GM18870 (cell line): ENCODE data around the gene SMARCD1.

Experiments
- ATAC-seq: cut with Tn5 transposase; IDR thresholded peaks from one replicate; pipeline ENCODE4 v1.9.1; 2021; ENCODE audit warnings: moderate library complexity; ENCODE audit not compliant: unreplicated experiment

Gene SMARCD1

DNA sequence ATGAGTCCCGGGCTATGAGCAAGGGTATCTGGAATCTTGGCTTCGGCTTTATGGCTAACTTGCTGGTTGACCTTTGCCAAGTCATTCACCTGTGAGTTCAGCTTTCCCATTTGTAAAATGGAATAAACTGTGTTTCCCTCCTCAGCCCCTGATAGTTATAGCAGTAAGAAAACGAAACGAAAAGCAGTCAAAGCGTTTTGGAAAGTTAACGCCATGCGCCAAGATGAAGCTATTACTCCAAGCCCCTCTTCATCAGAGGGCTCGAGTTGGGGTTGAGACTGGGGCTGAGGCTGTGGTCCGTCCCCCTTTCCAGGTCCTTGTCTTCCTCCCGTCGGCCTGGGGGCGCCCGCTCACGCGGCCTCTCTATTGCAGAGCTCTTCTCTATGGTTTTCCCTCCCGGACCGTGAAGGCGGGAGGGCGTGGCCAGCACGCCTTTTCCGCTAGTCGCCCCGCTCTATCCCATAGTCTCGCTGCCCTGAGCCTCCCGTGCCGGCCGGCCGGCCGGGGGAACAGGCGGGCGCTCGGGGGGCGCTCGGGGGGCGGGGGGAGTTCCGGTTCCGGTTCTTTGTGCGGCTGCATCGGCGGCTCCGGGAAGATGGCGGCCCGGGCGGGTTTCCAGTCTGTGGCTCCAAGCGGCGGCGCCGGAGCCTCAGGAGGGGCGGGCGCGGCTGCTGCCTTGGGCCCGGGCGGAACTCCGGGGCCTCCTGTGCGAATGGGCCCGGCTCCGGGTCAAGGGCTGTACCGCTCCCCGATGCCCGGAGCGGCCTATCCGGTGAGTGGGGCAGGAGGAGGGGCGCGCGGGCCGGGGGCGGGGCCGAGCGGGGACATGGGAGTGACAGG lies at the start of gene SMARCD1:
Gene SMARCD1, plus strand, starts transcription at position 568 of the 840 bp plus-strand sequence. Its CDS starts 28 bp downstream, at position 596.
- peak; percentile 69 for ATAC-seq

DNA sequence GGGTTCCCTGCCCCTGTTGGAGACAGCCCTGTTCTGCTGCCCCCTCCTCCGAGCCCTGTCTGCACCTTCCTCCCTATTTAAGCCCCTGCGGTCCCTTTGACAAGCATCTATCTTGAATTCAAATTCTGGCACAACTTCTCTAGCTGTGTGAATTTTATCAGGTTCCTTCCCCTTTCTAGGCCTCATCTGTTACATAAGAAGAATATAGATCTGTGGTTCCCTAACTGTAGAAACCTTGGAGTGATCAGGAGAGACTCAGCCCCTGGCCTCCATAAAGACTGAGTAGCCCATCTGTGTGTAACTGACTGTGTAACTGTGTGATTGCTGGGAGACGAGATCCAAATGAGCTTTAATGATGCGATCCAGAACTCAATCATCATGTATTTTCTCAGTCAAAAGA lies 46.8 kb upstream of the SMARCD1 start:
- ATAC-seq: no peak

DNA sequence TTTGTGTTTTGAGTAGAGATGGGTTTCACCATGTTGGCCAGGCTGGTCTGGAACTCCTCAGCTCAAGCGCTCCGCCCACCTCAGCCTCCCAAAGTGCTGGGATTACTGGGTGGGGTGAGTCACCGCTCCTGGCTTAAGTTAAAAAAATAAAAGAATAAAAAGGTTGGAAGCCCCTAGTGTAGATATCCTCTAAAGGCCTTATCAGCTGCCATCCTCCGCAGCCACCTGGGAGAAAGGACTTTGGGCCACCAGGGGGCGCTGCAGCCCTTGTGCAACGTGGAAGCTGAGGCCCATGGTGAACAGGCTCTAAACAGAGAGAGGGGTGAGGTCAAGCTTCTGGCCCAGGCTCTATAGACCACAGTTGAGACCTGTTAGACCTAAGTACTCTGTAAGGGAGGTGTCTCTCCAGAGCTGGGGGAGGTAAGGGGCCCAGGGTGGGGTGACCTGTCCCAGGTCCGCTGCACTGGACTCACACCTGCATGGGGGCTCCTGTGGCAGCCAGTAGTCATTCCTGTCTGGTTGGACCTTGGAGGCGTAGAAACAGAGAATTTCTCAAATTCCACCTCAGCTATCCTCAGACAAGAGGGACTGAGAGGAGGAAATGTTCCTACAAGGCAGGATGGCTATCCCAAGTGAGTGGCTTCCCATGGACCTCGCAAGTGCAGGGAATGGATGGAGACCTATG lies 45.8 kb upstream of the SMARCD1 start:
- no peak for ATAC-seq

DNA sequence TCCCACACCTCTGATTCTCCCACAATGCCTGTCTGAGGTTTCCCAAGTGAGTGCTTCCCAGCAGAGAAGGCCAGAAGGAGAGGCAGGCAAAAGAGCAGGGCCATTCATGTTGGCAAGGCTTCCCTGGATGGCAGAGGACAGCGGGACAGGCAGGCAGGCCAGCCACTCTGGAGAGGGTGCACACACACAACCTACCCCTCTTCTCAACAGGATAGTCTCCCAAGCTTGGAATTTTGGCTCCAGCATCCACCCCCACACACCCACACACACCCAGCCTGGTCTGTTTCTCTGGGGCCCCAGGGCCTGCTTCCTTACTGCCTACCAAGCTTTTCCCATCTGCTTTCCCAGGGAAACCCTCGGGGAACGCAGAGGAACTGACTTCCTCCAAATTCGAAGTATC lies 44.5 kb upstream of the SMARCD1 start:
- no peak for ATAC-seq

DNA sequence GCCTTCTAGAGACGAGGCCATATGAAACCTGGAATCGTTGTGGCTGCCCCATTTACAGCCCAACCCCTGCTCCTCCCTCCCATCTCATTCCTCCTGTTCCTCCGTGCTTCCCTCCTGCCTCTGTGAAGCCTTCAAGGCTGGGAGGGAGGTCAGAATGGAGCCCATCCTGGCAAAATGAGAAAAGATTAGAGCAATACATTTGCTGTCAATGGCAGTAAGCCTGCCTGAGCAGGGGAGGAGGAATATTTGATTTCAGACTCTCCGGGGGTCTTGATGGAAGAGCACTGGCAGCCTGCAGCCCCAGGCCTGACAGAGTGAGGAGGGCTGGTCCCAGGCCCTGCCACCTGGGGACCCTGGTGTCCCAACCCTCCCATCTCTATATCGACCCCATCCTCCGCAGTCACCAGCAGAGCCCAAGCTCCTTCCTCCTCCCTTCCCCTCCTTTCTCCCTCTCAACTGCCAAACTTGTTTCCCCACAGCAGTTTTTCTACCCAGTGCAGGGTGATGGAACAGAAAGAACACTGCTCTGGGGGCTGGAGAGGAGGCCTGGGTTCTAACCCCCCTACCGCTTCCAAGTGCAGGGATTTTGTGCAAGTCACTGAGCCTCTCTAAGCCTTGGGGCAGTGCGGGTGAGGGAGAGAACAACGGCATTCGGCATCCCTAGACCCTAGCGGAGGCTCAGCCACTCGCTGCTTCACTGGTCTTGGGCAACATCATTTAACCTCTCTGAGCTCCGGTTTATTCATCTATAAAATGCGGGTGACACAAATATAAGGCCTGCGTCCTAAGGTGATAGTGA lies 43.9 kb upstream of the SMARCD1 start:
- no peak for ATAC-seq

DNA sequence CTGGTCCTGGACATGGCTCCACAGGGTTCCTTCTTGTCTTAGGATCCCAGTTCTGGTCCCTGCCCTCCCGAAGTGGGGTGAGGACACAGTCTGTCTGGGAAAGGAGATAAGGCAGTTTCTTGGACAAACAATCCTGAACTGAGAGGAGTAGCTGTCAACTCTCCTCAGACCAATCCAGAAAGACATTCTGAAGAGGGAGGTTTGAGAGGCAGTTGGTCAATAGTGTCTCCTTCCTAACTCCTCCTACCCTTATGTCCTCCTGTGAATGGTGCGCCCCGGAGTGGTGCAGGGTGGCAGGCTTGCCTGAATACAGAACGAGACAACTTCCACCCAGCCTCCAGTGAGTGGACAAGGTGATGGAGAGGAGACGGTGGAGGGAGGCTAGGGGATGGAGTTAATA lies 43.2 kb upstream of the SMARCD1 start:
- ATAC-seq: no peak

DNA sequence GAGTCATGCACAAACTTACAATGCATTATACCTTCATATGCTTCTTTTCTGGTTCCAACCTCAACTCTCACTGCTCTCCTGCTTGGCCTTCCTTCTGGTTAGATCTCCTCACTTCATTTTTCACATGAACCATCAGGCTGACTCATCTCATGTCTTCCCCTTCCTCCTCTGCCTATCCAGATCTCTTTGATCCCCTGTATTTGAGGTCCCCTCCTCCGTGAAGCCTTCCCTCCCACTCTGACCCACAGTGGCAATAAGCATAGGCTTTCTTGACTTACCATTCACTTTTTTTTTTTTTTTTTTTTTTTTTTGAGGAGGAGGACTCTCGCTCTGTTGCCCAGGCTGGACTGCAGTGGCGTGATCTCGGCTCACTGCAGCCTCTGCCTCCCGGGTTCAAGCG lies 42.4 kb upstream of the SMARCD1 start:
- no peak for ATAC-seq

DNA sequence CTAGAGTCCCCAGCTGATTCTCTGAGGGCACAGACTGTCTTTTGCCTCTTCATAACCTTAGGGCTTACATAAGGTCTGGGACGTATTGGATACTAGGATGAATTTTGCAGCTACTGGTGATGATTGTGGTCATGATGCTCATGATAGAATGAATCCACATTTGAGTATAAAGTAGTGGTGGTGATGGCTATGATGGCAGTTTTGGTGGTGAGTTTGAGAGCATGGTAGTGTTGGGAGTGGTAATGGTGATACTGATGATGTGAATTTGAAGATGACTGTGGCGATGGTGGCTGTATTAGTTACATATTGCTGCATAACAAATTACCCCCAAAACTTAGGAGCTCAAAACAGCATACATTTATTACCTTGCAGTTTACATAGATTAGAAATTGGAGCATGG lies 41.8 kb upstream of the SMARCD1 start:
- no peak for ATAC-seq

DNA sequence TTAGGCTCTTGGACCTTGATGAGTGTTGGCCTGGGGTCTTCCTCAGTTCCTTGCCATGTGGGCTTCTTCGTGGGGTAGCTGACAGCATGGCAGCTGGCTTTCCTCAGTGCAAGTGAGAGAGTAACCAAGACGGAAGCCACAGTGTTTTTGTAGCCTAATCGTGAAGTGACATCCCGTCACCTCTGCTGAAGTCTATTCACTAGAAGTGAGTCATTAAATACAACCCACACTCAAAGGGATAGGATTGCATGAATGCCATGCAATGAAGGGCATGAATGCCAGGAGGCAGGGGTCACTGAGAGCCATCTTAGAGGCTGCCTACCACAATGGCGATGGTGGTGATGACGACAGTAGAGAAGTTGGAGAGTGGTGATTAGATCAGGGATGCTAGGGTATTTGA lies 41.3 kb upstream of the SMARCD1 start:
- no peak for ATAC-seq

DNA sequence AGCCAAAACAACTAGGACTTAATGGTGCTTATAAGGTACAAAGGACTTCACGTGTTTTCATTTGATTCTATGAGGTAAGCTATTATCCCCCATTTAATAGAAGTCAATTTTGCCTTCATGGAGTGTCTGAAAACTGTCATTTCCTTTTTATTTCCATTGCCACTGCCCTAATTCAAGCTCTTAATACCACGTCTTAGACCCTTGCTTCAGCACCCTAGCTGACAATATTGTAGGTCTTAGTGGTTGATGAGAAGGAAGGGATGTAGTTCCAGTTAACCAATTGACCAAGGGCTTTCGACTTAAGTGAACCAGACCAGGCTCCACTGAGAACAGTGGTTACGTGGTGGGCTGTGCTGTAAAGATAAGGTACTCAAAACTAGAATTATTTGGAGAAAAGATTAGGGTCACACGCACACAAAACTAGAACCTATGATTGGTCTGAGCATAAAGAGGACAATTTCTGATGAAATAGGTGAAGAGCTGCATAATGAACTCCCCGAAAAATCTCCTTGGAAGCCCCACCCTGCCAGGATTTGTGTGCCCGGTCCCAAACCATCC lies 37.4 kb upstream of the SMARCD1 start:
- ATAC-seq: no peak

DNA sequence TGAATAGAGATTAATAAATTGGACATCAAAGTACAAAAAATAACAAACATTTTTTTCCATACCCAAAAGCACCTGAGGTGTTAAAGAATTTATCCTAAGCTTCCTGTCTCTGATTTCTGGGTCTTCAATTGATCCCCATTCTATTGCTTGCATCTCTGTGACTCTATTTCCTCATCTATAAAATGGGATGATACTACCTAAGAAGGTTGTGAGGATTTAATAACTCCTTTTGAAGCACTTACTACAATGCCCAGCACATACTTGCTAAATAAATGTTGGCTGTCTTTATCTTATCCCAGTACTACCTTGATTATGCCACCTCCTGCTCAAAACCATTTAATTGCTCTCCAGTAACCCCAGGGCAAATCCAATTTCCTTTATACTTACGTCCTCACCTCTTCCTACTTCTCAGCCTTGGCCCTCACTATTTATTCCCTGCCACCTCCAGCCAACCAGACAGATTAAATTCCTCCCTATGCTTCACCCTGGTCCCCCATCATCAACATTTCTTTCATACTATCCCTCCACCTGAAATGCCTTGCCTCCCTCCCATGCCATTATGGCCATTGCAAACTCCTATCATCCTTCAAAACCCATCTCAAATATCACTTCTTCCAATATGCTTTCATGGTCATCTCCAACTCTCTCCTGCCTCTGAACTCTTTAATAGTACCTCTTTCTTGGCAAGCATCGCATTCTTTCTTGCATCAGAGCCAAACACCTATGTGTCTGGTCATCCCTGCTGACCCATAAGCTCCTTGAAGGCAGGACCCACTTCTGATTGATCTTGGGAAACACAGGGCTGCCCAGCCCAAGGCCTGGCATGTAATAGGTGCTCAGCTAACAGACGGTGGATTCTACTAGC lies 35.7 kb upstream of the SMARCD1 start:
- ATAC-seq: no peak

DNA sequence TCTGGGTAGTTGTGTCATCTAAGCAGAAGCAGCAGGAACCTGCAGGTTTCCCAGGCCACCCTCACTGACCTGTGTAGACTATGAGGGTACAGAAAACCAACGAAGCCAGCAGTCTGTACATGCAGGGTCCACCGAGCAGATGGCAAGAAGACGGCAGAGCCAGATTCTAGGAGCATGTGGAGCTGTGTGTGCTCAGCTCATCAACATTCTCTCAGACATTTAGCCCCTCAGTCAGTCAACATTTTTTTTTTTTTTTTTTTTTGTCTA lies 35.1 kb upstream of the SMARCD1 start:
- no peak for ATAC-seq

DNA sequence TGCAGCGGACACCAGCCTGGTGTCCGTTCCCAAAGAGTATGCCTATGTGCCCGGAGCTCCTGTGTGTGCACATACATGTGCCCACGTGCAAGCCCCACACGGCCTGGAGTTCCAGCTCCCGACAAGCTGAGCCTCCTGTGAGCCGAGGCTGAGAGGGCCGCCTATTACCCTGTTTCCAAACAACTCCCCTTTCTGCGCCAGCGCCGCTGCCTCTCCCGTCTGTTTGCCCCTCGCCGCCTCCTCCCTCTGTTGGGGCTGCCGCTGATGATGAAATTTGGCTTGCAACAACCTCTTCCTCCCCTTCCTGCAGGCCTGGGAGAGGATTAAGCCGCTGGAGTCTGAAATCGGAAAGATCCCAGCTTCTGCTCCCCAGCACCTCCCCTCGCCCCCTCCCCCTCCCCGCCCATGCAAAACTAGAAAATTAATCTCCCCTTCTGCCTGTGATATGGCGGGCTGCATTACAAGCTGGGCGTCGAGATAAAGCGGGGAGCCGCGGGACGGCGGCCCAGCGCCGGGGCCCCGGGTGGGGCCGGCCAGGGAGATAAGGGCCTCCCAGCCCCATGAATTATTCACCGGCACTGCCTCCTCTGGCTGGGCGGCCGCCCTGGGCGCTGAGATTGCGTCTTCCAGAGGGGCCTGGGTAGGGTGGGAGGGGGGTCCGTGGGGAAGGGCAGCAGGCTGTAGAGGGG lies 34.6 kb upstream of the SMARCD1 start:
- ATAC-seq: no peak

DNA sequence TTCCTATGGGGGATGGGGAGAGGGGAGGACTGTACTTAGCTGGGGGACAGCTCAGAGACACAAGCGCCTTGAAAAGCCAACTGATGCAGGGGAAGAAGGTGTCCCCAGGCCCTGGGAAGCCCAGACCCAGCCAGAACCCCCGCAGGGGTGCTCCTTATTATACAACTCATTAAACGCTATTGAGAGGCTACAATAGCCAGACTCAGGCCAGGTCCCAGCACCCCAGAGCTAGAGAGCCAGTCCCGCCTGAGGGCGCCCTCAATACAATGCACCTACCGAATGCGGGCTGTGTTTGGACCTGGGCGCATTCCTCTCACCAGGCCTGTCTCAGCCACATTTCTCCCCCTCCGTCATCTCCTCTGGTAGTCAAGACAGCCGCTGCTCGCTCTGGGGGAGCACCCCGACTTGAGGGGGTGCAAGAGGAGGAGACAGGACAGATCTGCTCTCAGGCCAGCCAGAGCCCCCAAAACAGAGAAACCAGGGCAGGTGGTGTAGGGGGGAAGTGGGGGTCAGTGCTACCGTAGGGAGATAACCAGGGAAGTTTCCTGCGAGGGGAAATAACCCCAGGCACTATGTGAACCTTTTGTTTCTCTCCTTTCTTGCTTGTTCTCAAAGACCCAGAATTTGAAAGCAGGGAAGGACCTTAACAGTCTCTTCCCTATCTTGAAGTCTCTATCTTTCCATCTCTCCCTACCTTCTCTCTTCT lies 33.9 kb upstream of the SMARCD1 start:
- no peak for ATAC-seq

DNA sequence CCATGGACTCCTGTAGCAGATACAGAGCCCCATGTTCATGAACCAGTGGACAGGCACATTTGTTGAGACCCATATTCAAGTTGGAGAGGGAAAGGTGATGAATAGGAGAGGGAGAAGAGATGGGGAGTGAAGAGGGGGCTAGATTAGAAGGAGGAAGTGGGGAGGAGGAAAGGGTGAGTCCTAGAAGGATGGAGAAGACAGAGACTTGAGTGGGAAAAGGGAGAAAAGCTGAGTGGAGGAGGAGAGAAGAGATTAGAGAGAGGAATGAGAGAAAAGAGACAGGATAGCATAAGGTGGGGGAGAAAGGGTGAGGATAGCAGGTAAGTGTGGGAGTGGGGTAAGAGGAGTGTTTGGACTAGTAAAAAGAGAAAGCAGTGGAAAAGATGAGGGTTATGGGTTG lies 32.6 kb upstream of the SMARCD1 start:
- ATAC-seq: no peak

DNA sequence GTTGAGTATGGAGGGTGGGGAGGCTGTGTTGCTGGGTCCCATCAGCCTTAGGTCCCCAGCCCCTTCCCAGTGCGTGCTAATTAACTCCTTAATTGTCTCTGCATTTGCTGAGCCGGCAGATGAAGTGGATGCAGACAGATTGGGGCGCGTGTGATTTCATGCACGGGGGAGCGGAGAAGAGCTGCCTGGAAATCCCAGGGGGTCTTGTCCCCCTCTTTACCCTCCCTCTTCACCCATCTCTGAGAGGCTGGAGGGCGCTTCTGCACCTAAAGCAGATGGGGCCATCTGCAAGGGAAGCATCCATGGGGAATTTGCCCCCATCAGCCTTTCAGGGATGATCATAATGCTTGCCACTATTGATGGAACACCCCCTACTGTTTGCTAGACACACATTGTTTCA lies 32.2 kb upstream of the SMARCD1 start:
- ATAC-seq: no peak

DNA sequence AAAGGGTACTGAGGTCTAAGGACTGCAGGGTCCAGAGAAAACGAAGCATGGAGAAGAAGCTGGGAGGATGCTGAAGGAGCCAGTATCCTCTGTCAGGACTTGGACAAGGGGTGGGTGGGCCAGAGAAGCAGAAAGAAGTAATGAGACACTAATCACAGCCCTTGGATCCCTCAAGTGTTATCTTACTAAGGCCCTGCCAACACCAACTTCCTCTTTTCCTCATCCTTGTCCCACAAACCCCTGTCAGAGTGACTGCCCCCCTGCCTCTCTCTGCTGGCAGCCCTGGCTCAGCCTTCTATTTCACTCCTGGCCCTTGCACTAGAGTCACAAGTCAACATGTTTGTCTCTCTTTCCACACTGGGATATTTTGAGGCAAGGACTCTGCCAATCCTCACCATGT lies 31.6 kb upstream of the SMARCD1 start:
- ATAC-seq: no peak

DNA sequence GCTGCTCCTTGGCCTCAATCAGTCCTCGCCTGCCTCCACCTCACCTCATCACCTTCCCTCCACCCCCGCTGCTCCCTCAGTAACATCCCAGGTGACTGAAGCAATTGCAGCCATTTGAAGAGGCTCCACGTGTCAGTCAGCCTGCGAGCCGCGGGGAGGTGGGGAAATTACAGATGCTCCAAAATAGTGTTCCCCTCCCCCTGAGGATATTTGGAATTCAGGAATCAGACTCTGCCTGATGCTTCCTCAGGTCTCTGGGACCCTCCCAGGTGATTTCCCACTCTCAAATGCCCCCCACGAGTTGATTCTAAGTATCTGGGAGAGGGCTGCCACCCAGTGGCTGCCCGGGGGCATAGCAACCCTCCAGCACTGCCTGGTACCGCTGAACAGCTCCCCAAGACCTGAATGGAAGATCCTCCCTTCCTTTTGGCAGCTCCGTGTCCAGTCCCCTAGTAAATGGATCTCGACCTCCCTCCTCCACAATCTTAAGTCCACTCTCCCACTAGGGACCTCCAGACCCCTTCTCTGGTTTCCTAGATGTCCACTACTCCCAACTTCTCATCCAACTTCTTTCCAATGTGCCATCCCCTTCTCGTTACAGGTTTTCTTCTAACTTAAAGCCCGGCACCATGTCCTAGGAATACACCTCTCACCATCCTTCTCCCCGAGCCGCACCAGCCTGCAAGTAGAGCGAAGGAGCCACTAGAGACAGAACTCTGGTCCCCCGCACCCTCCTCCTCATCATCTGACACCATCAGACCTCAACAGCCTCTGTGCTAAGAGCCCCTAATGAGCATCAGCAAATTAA lies 29.1 kb upstream of the SMARCD1 start:
- ATAC-seq: no peak

DNA sequence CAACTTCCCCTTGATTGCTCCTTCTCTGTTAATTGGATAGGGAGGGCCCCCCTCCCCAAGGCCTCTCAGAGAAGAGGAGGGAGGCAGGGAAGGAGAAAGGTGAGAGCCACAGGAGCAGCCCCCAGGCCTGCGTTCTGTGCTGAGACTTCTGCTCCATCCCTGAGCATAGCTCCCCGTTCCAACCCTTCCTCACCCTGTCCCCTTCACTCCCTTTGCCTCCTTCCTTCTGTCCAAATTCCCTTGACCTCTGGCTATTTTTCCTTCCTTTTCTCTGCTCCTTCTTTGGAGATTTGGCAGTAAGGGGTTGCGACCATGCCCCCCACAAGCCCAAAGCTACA lies 28.5 kb upstream of the SMARCD1 start:
- ATAC-seq: no peak
